ENCODE data around the gene SACM1L.

SACM1L gene

GRCh38 chr3:45688882-45689786 is at the start of gene SACM1L:
Gene SACM1L (plus strand): TSS chr3:45689396. CDS start chr3:45689466, 70 bp downstream.
- DNase-seq = peak; percentile 86 to 94

- DNase-seq = no peak
Observed at GRCh38 chr3:45640091-45640507, 49.1 kb upstream of the SACM1L start.

- DNase-seq = no peak
Observed at GRCh38 chr3:45640724-45641361, 48.4 kb upstream of the SACM1L start.

- DNase-seq = no peak
Observed at GRCh38 chr3:45641756-45642155, 47.4 kb upstream of the SACM1L start.

- no peak for DNase-seq
Observed at GRCh38 chr3:45642731-45643152, 46.5 kb upstream of the SACM1L start.

GRCh38 chr3:45644063-45644790 is 45.0 kb upstream of the SACM1L start:
- no peak for DNase-seq

GRCh38 chr3:45644791-45645201 is 44.4 kb upstream of the SACM1L start:
- no peak for DNase-seq

- DNase-seq = no peak
Observed at GRCh38 chr3:45646051-45646585, 43.1 kb upstream of the SACM1L start.

- no peak for DNase-seq
Observed at GRCh38 chr3:45647148-45647619, 42.0 kb upstream of the SACM1L start.

- DNase-seq = no peak
Observed at GRCh38 chr3:45653205-45653604, 36.0 kb upstream of the SACM1L start.

GRCh38 chr3:45654397-45654944 is 34.7 kb upstream of the SACM1L start:
- DNase-seq = no peak

GRCh38 chr3:45655906-45656305 is 33.3 kb upstream of the SACM1L start:
- no peak for DNase-seq

- DNase-seq = peak in 1 of 2 experiments; percentile 52
Observed at GRCh38 chr3:45656575-45657363, 32.4 kb upstream of the SACM1L start.

- DNase-seq = no peak
Observed at GRCh38 chr3:45657853-45658252, 31.3 kb upstream of the SACM1L start.

- peak in 1 of 2 experiments; percentile 17 for DNase-seq
Observed at GRCh38 chr3:45659661-45660566, 29.3 kb upstream of the SACM1L start.

- no peak for DNase-seq
Observed at GRCh38 chr3:45660567-45660901, 28.7 kb upstream of the SACM1L start.

- DNase-seq = no peak
Observed at GRCh38 chr3:45664578-45664977, 24.6 kb upstream of the SACM1L start.

GRCh38 chr3:45665101-45665572 is 24.1 kb upstream of the SACM1L start:
- DNase-seq = peak; percentile 41 to 48

GRCh38 chr3:45666757-45667431 is 22.3 kb upstream of the SACM1L start:
- no peak for DNase-seq

- no peak for DNase-seq
Observed at GRCh38 chr3:45667569-45667934, 21.6 kb upstream of the SACM1L start.

Measured in cerebellar nuclear complex (tissue), 1 donor.